ENCODE data around the gene MAPK8. TPM values are rescaled to one million over a fixed set of nuclear protein-coding genes. Genes with fewer than 3 reads are reported as not detected.

Gene MAPK8
- total and polyA plus RNA-seq, 10 donors: 5.2 to 61.4 (median 37.4) TPM

DNA sequence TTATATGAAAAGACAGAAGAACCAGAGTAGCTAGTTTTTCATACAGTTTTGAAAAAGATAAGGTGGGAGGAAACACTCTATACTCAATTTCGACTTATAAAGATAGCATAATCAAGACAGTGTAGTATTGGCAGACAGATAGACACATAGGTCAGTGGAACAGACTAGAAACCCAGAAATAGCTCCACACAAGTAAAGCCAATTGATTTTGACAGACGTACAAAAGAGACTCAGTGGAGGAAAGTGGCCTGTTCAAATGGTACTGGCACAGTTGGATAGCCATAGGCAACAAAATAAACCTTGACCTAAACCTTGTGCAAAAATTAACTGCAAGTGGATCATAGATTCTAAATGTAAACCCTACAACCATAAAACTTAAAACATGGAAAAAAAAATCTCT lies 46.8 kb downstream of the MAPK8 start:
- DNase-seq: no peak
- intact Hi-C loops (cut with DNase I; ENCODE audit: low total_unique reads): no loop called here
- Histone ChIP-seq H3K27ac (no peak overlapping the region), H3K27me3 (replicated peaks in 1 of 7) (no peaks in the 10 kb centered on the region), H3K36me3 (no peaks in the 10 kb centered on the region), H3K4me3 (no peak overlapping the region), H3K9me3 (peaks cover 0 to 19% (median 9%) of the 10 kb centered on the region in 8 donors), H3K4me1 (peaks cover 0 to 12% (median 0%) of the 10 kb centered on the region in 6 donors)
- WGBS, 5 donors: 87 to 98% (median 94%) methylated on average over 2 of the region's 2 CpGs
- no peak for TF ChIP-seq POLR2AphosphoS5 (IDR thresholded peaks at IDR 0.05)
- no peak for TF ChIP-seq POLR2A (IDR thresholded peaks at IDR 0.05)
- TF ChIP-seq CTCF (IDR thresholded peaks at IDR 0.05 in 8 of 11, conservative IDR thresholded peaks at IDR 0.05 in 3 of 11): no peak

GRCh38 chr10:48357631-48358030 lies 51.2 kb downstream of the MAPK8 start:
- Histone ChIP-seq H3K27me3 (replicated peaks in 1 of 7) (no peaks in the 10 kb centered on the region), H3K9me3 (peaks cover 0 to 11% (median 0%) of the 10 kb centered on the region in 8 donors), H3K27ac (no peak overlapping the region), H3K4me1 (peaks cover 0 to 18% (median 0%) of the 10 kb centered on the region in 6 donors), H3K36me3 (no peaks in the 10 kb centered on the region), H3K4me3 (no peak overlapping the region)
- TF ChIP-seq POLR2AphosphoS5 (IDR thresholded peaks at IDR 0.05) (no peak), CTCF (IDR thresholded peaks at IDR 0.05 in 8 of 11, conservative IDR thresholded peaks at IDR 0.05 in 3 of 11) (no peak), POLR2A (IDR thresholded peaks at IDR 0.05) (no peak)
- no peak for DNase-seq
- intact Hi-C loops (cut with DNase I; ENCODE audit: low total_unique reads): no loop called here
- WGBS, 5 donors: 69 to 93% (median 80%) methylated on average over 5 of the region's 5 CpGs

- Histone ChIP-seq H3K27ac (no peak overlapping the region), H3K27me3 (replicated peaks in 1 of 7) (no peaks in the 10 kb centered on the region), H3K36me3 (no peaks in the 10 kb centered on the region), H3K9me3 (peaks cover 0 to 11% (median 0%) of the 10 kb centered on the region in 8 donors), H3K4me3 (no peak overlapping the region), H3K4me1 (peaks cover 0 to 21% (median 0%) of the 10 kb centered on the region in 6 donors)
- intact Hi-C loops (cut with DNase I; ENCODE audit: low total_unique reads): no loop called here
- TF ChIP-seq CTCF (IDR thresholded peaks at IDR 0.05 in 8 of 11, conservative IDR thresholded peaks at IDR 0.05 in 3 of 11): no peak
- TF ChIP-seq POLR2A (IDR thresholded peaks at IDR 0.05): no peak
- no peak for TF ChIP-seq POLR2AphosphoS5 (IDR thresholded peaks at IDR 0.05)
- DNase-seq: no peak
- WGBS, 5 donors: 67 to 89% (median 78%) methylated on average over 1 of the region's 1 CpG
Observed at GRCh38 chr10:48358162-48358561, 51.7 kb downstream of the MAPK8 start.

GRCh38 chr10:48358838-48359237 lies 52.4 kb downstream of the MAPK8 start:
- no peak overlapping the region for H3K27ac ChIP-seq
- H3K36me3 ChIP-seq: no peaks in the 10 kb centered on the region
- H3K4me3 ChIP-seq: no peak overlapping the region
- 87 to 98% (median 94%) methylated on average over 5 of the region's 5 CpGs for WGBS, 5 donors
- H3K4me1 ChIP-seq: peaks cover 0 to 28% (median 4%) of the 10 kb centered on the region in 6 donors
- no peaks in the 10 kb centered on the region for H3K27me3 ChIP-seq (replicated peaks in 1 of 7)
- TF ChIP-seq POLR2AphosphoS5 (IDR thresholded peaks at IDR 0.05) (no peak), POLR2A (IDR thresholded peaks at IDR 0.05) (no peak), CTCF (IDR thresholded peaks at IDR 0.05 in 8 of 11, conservative IDR thresholded peaks at IDR 0.05 in 3 of 11) (no peak)
- DNase-seq: no peak
- H3K9me3 ChIP-seq: peaks cover 0 to 11% (median 0%) of the 10 kb centered on the region in 8 donors
- intact Hi-C loops (cut with DNase I; ENCODE audit: low total_unique reads): no loop called here
